ENCODE results near the gene ODAD4.

Gene ODAD4

DNA sequence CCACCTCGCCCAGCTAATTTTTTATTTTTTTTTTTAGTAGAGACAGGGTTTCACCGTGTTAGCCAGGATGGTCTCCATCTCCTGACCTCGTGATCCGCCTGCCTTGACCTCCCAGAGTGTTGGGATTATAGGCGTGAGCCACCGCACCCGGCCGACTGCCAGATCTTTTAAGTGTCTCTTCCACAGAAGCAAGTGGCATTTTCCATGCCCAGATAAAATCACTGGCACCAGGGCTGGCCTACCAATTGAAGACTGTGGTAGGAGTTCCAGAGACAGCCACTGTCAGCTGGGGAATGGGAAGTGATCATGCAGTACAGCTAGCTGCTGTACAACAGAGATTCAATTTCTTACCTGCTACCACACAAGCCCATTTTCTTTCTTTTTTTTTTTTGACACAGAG, 54.0 kb downstream of the ODAD4 start:
- TF ChIP-seq, protein P1, sequence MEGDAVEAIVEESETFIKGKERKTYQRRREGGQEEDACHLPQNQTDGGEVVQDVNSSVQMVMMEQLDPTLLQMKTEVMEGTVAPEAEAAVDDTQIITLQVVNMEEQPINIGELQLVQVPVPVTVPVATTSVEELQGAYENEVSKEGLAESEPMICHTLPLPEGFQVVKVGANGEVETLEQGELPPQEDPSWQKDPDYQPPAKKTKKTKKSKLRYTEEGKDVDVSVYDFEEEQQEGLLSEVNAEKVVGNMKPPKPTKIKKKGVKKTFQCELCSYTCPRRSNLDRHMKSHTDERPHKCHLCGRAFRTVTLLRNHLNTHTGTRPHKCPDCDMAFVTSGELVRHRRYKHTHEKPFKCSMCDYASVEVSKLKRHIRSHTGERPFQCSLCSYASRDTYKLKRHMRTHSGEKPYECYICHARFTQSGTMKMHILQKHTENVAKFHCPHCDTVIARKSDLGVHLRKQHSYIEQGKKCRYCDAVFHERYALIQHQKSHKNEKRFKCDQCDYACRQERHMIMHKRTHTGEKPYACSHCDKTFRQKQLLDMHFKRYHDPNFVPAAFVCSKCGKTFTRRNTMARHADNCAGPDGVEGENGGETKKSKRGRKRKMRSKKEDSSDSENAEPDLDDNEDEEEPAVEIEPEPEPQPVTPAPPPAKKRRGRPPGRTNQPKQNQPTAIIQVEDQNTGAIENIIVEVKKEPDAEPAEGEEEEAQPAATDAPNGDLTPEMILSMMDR (IDR thresholded peaks at IDR 0.05; ENCODE audit: extremely low read depth, insufficient read depth, missing control alignments) = no peak
- in situ Hi-C loops (cut with MboI; ENCODE audit: low pct_unique_long_range_greater_than_20kb, low sequenced_read_pairs, unreplicated experiment) = no loop called here
- DNase-seq (ENCODE audit: low spot score) = no peak

DNA sequence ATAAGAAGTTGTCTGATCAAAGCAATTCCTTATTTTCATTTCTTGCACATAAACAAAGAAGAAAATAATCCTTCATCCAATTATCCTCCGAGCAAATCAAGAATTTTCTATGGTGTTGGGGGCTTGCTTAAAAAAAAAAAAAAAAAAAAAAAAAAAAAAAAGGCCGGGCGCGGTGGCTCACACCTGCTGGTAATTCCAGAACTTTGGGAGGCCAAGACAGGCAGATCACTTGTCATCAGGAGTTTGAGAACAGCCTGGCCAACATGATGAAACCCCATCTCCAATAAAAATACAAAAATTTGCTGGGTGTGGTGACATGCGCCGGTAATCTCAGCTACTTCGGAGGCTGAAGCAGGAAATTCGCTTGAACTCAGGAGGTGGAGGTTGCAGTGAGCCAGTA, 55.5 kb downstream of the ODAD4 start:
- no peak for DNase-seq (ENCODE audit: low spot score)
- TF ChIP-seq, protein P1 (IDR thresholded peaks at IDR 0.05; ENCODE audit: extremely low read depth, insufficient read depth, missing control alignments) = no peak
- in situ Hi-C loops (cut with MboI; ENCODE audit: low pct_unique_long_range_greater_than_20kb, low sequenced_read_pairs, unreplicated experiment) = no loop called here

DNA sequence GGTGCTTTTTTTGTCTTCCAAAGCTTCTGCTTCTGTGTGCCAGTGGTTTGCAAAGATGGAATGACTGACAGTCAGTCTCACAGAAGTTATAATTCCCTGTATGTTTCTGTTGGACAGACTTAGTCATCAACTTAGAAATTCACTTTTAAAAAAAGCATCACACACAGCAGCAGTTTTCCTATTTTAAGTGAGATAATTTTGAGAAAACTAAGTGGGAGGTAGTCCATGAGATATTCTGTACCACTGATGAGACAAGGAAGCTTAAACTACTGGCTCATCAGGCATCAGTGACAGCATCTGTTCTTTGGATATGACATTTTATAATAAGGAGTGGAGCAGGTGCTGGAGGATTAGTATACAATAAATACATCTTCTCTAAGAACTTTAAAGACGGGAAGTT, 56.2 kb downstream of the ODAD4 start:
- no peak for DNase-seq (ENCODE audit: low spot score)
- in situ Hi-C loops (cut with MboI; ENCODE audit: low pct_unique_long_range_greater_than_20kb, low sequenced_read_pairs, unreplicated experiment) = no loop called here
- TF ChIP-seq, protein P1 (IDR thresholded peaks at IDR 0.05; ENCODE audit: extremely low read depth, insufficient read depth, missing control alignments) = no peak

DNA sequence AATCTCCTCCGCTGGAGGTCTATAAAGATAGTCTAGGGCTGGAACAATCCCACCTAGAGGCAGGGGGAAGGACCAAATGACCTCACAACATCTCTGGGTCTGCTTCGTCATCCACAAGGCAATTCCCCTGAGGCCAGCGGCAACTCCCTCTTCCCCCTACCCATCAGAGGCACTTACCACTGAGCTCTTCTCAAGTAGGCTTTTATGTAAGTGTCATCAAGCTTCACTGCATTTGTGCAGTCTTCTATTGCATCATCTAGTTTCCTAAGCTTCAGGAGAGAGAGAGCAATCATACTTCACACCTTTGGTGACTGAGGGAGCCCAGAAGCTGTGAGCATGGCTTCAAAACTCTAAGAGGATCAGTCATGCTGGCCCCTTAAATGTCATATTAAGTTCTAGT, 57.2 kb downstream of the ODAD4 start:
- TF ChIP-seq, protein P1 (IDR thresholded peaks at IDR 0.05; ENCODE audit: extremely low read depth, insufficient read depth, missing control alignments) = no peak

DNA sequence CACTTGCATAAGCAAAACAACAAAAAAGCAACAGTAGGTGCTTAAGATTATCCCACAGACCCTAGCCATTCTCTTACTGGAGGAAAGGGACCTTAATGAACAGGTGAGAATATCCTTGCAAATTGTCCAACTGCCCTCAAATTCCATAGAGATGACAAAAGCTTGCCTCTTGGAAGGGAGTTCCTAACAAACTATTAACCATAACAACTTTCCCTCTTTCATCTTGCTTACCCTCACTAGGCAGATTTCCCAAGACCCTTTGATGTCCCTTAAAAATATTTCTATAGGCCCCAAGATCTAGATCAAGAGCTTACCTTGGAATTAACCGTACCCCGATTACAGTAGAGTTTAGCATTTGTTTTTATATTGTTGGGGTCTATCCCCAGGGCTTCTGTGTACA, 58.0 kb downstream of the ODAD4 start:
- in situ Hi-C loops (cut with MboI; ENCODE audit: low pct_unique_long_range_greater_than_20kb, low sequenced_read_pairs, unreplicated experiment) = no loop called here
- no peak for DNase-seq (ENCODE audit: low spot score)
- TF ChIP-seq, protein P1 (IDR thresholded peaks at IDR 0.05; ENCODE audit: extremely low read depth, insufficient read depth, missing control alignments) = no peak

More for the DNA sequence above, 57.2 kb downstream of the ODAD4 start:
- in situ Hi-C loops (cut with MboI; ENCODE audit: low pct_unique_long_range_greater_than_20kb, low sequenced_read_pairs, unreplicated experiment) = no loop called here
- DNase-seq (ENCODE audit: low spot score) = no peak

DNA sequence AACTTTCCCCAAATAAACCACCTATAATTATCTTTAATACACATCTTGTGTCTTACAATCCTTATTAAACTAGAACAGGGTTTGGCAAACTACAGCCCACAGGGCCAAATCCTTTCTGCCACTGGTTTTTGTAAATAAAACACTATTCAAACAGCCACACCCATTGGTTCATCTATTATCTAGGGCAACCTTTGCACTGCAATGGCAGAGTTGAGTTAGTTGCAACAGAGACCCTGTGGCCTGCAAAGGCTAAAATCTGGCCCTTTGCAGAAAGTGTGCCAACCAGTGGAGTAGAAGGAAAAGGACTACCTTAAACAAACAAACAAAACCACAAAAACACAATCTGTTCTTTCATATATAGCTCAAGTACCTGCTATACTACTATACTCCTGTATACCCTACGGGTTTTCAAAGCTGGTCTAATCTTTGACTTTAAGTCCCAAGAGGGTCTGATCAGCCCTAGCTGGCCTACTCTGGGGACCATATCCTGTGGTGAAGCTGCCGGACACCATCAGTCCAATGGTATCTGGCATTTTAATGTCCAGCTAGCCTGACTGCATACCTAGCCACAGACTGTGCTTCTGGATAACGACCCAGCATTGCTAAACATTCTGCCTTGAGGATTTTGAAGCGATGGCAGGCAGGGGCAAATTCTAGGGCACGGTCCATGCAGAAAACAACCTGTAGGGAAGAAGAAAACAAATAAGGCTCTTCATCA, 59.4 kb downstream of the ODAD4 start:
- TF ChIP-seq, protein P1 (IDR thresholded peaks at IDR 0.05; ENCODE audit: extremely low read depth, insufficient read depth, missing control alignments) = no peak
- in situ Hi-C loops (cut with MboI; ENCODE audit: low pct_unique_long_range_greater_than_20kb, low sequenced_read_pairs, unreplicated experiment) = no loop called here
- no peak for DNase-seq (ENCODE audit: low spot score)

Data from GM13977 (cell line).